Smooth muscle cell (in vitro differentiated cells): ENCODE results near the gene SUGP1. TPM values are rescaled to one million over a fixed set of nuclear protein-coding genes. Genes with fewer than 3 reads are reported as not detected.
"Not testable (repeated sequence)": the region's sequence is repeated elsewhere in the genome, so short reads cannot be mapped to it uniquely, and the experiment has no call there.

ENCODE experiments used
- DNase-seq: peaks from one replicate; lab custom pipeline; 2025; ENCODE audit not compliant: unreplicated experiment; lab: John Stamatoyannopoulos, UW
- H2AFZ ChIP-seq: fragments of 200-600 bp; sonication (generic); 2 replicates; pipeline ENCODE4 v1.6.0; 2016; ENCODE audit warnings: antibody characterized with exemption, low read depth, mild to moderate bottlenecking
- H3F3A ChIP-seq: fragments of 200-600 bp; sonication (generic); 2 replicates; pipeline ENCODE4 v1.6.0; 2017; ENCODE audit warnings: antibody characterized with exemption, low read depth
- H3K27ac ChIP-seq: fragments of 200-600 bp; sonication (generic); 2 replicates; pipeline ENCODE4 v1.5.1; 2016; ENCODE audit warnings: low read depth, mild to moderate bottlenecking
- H3K27me3 ChIP-seq: fragments of 200-600 bp; sonication (generic); 2 replicates; pipeline ENCODE4 v1.6.1; 2016; ENCODE audit warnings: low read depth, mild to moderate bottlenecking
- H3K36me3 ChIP-seq: fragments of 200-600 bp; sonication (generic); 2 replicates; pipeline ENCODE4 v1.5.1; 2016; ENCODE audit warnings: low read depth
- H3K4me1 ChIP-seq: fragments of 200-600 bp; sonication (generic); 2 replicates; pipeline ENCODE4 v1.5.1; 2016; ENCODE audit warnings: low read depth
- H3K4me2 ChIP-seq: fragments of 200-600 bp; sonication (generic); 2 replicates; pipeline ENCODE4 v1.6.0; 2016; ENCODE audit warnings: mild to moderate bottlenecking
- H3K4me3 ChIP-seq: fragments of 200-600 bp; sonication (generic); 2 replicates; pipeline ENCODE4 v1.5.1; 2016; ENCODE audit warnings: mild to moderate bottlenecking
- H3K79me2 ChIP-seq: fragments of 200-600 bp; sonication (generic); 2 replicates; pipeline ENCODE4 v1.6.0; 2016; ENCODE audit warnings: low read depth, mild to moderate bottlenecking
- H3K9ac ChIP-seq: fragments of 200-600 bp; sonication (generic); 2 replicates; pipeline ENCODE4 v1.6.0; 2016; ENCODE audit warnings: low read depth
- H3K9me3 ChIP-seq: fragments of 200-600 bp; sonication (generic); replicated peaks from 2 replicates; pipeline ENCODE4 v1.5.1; 2016; ENCODE audit warnings: low read depth
- H4K20me1 ChIP-seq: fragments of 200-600 bp; sonication (generic); 2 replicates; pipeline ENCODE4 v1.6.0; 2016; ENCODE audit warnings: low read depth
- WGBS: methylation state at CpG from one replicate; pipeline ENCODE4 v1.1.7; 2016; ENCODE audit warnings: low lambda C conversion rate; 5-methylcytosine and 5-hydroxymethylcytosine counted together
- polyA plus RNA-seq: library from polyadenylated mRNA; unstranded; fragments of >200 nt; fragmentation: Nextera tagmentation; extraction: Ambion mirVana; gene quantifications from 2 replicates; pipeline ENCODE4 v1.2.1, GENCODE V29; 2016
- total RNA-seq: library from RNA; depleted of rRNA; stranded (reverse); fragments of >200 nt; gene quantifications from 2 replicates; pipeline ENCODE4 v1.2.3, GENCODE V29; 2014
- TF ChIP-seq, protein P1 (sequence below): fragments of 200-600 bp; sonication (generic); IDR thresholded peaks from 2 replicates; pipeline ENCODE4 v1.5.1; 2017; ENCODE audit warnings: borderline replicate concordance, mild to moderate bottlenecking, antibody characterized with exemption; ENCODE audit not compliant: insufficient read depth, poor library complexity, severe bottlenecking

SUGP1 gene
- total and polyA plus RNA-seq, 2 experiments from 2014 or later: 19.9 to 54.1 TPM

DNA sequence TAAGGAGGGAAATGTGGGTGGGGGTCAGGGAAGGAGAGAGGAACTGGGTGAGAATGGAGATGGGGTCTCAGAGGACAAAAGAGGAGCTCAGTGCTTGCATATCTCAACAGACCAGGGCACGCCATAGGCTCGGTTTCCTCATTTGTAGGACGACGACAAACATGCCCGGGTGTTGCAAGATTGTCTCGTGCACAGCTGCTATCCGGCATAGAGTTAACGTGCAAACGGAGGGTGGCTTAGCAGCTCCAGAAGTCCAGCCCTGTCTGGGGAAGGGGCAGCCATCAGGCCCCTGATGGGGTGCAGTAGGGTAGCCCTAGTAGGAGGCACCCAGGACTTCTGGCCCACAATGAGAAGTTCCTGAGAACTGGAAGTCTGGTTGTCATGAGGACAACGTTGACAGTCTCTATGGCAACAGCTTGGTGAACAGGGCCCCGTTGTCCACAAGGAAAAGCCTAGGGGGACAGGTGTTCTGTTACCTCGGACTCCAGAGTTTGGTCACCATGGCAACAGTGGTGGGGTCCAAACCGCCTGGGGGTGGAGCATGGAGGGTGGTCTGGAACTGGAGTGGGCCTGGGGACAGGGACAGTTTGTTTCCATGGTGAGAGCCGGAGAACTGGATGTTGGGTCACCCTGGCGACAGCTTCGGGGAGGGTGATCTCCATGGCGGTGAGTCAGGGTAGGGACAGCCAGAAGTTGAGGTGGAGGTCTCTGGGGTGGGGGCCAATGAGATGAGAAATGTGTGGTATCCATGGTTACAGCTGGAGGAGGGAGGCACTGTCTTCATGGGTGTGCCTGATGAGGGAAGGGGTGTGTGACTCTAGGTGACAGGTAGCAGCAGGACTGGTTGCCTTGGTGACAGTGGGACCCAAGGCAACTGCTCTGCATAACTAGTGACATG is 64.0 kb downstream of the SUGP1 start:
- H3K27ac ChIP-seq: no peak overlapping the region
- no peaks in the 10 kb centered on the region for H3K36me3 ChIP-seq
- H3K27me3 ChIP-seq: peaks cover 40% of the 10 kb centered on the region
- H2AFZ ChIP-seq: no peak overlapping the region
- no peaks in the 10 kb centered on the region for H3K4me1 ChIP-seq
- H3K9me3 ChIP-seq: no peaks in the 10 kb centered on the region
- 78% methylated on average over 17 of the region's 17 CpGs for WGBS
- H3K4me3 ChIP-seq: no peak overlapping the region
- no peak overlapping the region for H3K9ac ChIP-seq
- no peak overlapping the region for H3K4me2 ChIP-seq
- TF ChIP-seq, protein P1, sequence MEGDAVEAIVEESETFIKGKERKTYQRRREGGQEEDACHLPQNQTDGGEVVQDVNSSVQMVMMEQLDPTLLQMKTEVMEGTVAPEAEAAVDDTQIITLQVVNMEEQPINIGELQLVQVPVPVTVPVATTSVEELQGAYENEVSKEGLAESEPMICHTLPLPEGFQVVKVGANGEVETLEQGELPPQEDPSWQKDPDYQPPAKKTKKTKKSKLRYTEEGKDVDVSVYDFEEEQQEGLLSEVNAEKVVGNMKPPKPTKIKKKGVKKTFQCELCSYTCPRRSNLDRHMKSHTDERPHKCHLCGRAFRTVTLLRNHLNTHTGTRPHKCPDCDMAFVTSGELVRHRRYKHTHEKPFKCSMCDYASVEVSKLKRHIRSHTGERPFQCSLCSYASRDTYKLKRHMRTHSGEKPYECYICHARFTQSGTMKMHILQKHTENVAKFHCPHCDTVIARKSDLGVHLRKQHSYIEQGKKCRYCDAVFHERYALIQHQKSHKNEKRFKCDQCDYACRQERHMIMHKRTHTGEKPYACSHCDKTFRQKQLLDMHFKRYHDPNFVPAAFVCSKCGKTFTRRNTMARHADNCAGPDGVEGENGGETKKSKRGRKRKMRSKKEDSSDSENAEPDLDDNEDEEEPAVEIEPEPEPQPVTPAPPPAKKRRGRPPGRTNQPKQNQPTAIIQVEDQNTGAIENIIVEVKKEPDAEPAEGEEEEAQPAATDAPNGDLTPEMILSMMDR: no peak
- no peaks in the 10 kb centered on the region for H3K79me2 ChIP-seq
- H4K20me1 ChIP-seq: no peaks in the 10 kb centered on the region
- H3F3A ChIP-seq: no peaks in the 10 kb centered on the region
- DNase-seq: no peak

DNA sequence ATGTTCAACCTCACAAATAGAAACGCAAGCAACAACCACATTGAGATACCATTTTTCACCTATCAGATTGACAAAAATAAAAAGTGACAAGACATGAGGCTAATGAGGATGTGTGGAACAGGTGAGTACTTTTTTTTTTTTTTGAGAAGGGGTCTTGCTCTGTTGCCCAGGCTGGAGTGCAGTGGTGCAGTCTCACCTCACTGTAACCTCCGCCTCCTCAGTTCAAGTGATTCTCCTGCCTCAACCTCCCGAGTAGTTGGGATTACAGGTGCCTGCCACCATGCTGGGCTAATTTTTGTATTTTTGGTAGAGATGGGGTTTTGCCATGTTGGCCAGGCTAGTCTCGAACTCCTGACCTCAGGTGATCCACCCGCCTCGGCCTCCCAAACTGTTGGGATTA is 66.9 kb downstream of the SUGP1 start:
- not testable (repeated sequence) for H3K27ac ChIP-seq, H4K20me1 ChIP-seq, H3K79me2 ChIP-seq, H3K9me3 ChIP-seq, H3K4me2 ChIP-seq, H3F3A ChIP-seq, H3K4me3 ChIP-seq, H3K36me3 ChIP-seq, DNase-seq, H3K9ac ChIP-seq, H2AFZ ChIP-seq, H3K4me1 ChIP-seq
- WGBS: 92% methylated on average over 6 of the region's 6 CpGs
- peaks cover 57% of the 10 kb centered on the region for H3K27me3 ChIP-seq

DNA sequence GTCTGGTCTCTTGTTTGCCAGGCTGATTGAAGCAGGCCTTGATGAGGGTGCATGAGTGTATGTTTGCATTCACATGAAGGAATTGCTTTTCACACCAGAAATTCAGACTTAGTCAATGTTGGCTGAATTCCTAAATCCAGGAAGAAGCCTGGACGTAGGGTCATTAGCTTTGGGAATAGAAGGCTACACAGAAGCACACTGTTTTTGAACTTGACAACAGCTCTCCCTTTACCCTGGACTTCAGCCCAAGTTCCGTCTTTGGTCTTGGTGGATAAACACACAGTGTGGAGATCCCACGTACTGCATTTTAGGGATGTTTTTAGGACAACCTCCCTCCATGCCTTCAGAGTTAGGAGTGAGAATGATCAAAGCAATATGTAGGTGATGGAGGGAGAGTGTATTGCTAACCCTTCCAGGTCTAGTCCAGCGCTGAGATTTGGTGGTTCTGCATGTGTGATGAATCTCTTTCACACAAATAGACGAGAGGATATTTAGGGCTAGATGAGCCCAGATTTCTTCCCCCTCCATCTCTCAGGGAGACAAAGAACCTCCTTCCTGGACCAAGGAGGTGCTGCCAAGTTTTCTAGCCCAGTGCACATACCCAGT is 70.0 kb downstream of the SUGP1 start:
- no peaks in the 10 kb centered on the region for H3F3A ChIP-seq
- H3K27me3 ChIP-seq: peaks cover 52% of the 10 kb centered on the region
- no peaks in the 10 kb centered on the region for H3K4me1 ChIP-seq
- no peak overlapping the region for H3K9ac ChIP-seq
- no peak overlapping the region for H3K27ac ChIP-seq
- no peak overlapping the region for H3K4me3 ChIP-seq
- WGBS: 74% methylated on average over 5 of the region's 5 CpGs
- no peaks in the 10 kb centered on the region for H3K9me3 ChIP-seq
- no peaks in the 10 kb centered on the region for H3K79me2 ChIP-seq
- H3K36me3 ChIP-seq: no peaks in the 10 kb centered on the region
- TF ChIP-seq, protein P1: no peak
- DNase-seq: no peak
- H4K20me1 ChIP-seq: no peaks in the 10 kb centered on the region
- no peak overlapping the region for H3K4me2 ChIP-seq
- H2AFZ ChIP-seq: no peak overlapping the region

DNA sequence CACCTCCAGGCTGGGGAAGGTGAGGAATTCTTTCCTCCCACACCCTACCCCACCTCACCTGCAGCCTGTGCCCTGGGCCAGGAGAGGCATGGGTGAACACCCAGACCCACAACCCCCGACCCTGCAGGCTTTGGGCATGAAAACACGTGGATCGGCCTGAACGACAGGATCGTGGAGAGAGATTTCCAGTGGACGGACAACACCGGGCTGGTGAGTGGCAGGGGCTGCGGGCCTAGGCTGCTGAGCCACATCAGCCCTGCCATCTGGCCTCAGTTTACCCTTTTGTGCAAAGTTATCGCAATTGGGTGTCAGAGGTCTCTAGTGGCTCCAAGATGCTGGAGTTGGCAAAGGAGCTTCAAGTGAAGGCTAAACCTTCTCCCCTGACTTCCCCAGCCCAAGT is 79.8 kb downstream of the SUGP1 start:
- Histone ChIP-seq H3K4me2 (no peak overlapping the region), H3K27ac (no peak overlapping the region), H3K36me3 (no peaks in the 10 kb centered on the region), H3K9me3 (no peaks in the 10 kb centered on the region), H2AFZ (no peak overlapping the region), H3K4me3 (no peak overlapping the region), H3K79me2 (no peaks in the 10 kb centered on the region), H3K27me3 (peaks cover 9% of the 10 kb centered on the region), H4K20me1 (no peaks in the 10 kb centered on the region), H3K4me1 (no peaks in the 10 kb centered on the region), H3K9ac (no peak overlapping the region), H3F3A (no peaks in the 10 kb centered on the region)
- DNase-seq: no peak
- TF ChIP-seq, protein P1: no peak
- WGBS: 82% methylated on average over 9 of the region's 9 CpGs
